ENCODE data around the gene SIRPB2.

Gene SIRPB2

DNA sequence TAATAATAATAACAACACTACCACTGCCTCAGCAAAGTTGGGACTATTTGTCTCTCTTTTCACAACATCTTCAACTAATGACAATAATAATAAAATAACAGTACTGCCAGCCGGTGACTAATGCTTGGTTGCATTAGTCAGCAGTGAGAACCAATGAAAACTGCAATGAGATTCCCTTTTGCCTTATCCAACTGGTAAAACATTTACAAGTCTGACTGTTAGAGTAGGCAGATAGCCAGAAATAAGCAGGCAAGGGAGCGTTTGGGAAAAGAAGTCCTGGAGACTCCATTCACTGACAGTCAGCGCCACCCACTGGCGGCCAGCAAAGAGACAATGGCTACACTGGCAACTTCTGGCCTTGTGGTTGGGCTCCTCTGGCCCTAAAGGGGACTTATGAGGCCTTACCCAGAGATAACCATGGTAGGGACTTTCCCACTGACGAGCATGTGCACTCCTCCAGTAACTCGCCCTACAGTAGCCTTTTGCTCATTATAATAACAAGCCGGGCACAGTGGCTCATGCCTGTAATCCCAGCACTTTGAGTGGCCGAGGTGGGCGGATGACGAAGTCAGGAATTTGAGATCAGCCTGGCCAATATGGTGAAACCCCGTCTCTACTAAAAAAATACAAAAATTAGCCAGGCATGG is 21.2 kb downstream of the SIRPB2 start:
- peak; percentile 88 for DNase-seq

DNA sequence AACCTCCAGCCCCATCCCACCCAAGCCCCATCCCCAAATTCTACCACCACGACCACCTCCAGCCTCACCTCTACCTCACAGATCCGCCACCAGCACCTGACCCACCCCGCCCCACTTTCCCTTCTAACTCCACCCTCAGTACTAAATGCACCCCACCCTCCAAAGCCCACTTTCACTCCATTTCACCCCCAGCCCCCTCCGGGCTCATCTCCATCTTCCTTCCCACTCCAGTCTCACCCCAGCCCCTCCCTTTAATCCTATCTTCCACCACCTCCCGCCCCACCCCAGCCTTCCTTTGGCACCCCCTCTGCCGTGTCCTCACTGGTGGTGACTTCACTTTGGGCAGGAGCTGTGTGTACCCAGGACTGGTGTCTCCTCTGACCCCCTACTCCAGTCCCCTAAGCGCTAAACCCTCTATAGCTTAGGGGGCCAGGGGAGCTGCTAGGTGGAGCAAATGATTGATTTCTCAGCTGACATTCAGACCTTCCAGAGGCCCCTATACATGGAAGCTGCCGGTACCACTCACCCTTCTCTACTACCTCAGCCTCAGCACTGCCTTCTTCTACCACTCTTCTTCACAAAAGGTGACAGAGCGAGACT is 21.8 kb downstream of the SIRPB2 start:
- DNase-seq: no peak

DNA sequence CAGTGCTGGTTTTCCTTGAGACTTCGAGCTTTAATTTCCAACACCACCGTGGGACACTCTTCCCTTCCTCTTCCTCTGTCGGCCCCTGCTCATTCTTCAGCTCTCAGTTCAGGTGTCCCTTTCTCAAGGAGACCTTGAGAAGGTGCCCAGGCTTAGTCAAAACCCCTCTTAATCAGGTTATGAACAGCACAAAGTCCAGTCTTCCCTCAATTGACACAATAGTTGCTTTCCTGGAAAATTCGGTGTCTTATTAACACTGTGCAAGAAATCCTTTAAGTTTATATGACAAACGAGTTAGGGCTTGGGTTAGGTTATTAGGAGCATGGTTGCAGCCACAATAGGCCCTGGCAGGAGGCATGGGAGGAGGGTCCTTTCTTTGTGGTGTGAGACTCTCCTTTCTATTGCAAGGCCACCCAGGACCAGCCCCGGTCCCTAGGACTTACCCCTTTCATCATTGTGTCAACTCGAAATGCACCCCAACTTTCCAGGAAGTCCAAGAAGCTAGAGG is 23.0 kb downstream of the SIRPB2 start:
- DNase-seq: no peak

DNA sequence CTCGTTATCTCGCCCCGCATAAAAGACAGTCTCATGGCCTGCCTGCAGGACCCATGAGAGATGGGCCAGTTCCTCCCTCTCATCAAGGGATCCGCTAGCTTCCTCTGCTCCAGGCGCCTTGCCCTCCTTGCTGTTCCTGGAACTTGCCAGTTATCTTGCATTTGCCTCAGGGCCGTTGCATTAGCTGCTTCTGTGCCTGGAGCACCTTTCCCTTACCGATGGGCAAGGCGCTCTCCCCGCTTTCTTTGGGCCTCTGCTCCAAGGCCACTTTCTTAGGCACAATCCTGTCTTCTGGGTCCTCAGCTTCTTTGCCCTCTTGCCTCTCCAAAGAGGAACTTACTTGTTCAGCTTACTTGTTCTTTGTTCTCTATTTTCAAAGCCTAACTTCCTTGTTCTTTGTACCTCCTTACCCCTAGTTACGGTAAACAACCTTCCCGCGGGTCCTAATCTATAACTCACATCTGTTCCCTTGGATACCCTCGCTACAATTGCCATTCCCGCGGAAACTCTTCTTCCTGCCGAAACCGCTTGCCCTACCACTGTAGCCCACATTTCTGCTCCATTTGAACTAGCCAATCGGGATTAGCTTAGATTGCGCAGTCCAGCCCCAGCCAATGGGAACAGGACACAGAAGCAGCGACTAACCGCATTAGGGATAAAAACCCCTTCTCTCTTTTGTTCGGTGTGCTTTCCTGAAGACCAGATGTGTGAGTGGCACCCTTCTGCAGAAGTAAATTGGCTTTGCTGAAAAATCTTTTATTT is 23.7 kb downstream of the SIRPB2 start:
- no peak for DNase-seq

DNA sequence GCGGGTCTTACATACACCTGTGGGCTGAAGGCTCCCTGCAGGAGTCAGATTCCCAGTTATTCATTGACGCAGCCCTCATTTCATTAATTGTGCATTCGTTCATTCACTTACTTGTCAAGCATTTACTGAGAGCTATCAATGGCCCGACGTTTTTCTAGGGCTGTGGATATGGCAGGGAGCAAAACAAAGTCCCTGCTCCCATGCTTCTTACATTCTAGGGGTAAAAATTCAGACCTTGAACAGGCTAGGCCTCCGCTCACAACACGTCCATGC is 24.2 kb downstream of the SIRPB2 start:
- DNase-seq: no peak

DNA sequence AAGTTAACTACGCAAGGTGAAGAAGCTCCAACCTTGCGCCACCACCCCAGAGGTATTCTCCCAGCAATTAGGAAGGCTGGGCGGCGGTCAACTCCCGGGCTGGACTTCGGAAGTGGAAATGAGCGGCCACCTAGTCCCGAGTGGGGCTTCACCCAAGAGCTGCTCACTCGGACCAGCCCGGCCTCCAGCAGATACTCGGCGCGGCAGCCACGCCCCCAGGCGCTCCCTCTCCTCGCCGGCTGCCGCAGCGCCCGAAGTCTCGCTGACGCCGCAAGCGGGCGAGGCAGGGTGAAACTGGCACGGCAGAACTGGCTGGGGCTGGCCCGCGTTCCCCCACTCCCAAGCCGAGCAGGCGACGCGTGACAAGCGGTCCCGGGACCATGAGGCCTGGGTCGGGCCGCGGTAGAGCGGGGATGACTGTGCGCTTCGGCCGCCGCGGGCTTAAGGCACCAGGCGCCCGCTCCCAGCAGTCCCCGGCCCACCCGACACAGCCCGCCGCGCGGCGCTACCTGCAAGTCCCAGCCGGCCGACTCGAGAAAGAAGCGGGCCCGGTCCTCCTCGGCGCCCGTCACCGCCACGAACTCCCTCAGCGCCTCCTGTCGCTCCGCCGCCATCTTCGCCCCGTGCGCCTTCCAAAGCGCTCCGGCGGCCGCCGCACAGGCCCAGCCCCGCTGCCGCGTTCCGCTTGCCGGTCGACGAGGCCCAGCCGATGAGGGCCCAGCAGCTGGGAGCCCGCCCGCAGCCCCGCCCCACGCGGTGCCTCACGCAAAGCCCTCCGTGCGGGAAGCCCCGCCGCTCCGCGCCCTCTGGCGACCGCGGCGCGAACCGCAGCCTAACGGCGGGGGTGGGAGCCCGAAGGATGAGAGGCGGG is 24.8 kb downstream of the SIRPB2 start, which contains the start of gene NSFL1C:
TSS of gene NSFL1C (minus strand) at position 639 of the 871 bp plus-strand sequence. CDS start at position 614, 25 bp downstream.
- DNase-seq: peak; percentile 98

DNA sequence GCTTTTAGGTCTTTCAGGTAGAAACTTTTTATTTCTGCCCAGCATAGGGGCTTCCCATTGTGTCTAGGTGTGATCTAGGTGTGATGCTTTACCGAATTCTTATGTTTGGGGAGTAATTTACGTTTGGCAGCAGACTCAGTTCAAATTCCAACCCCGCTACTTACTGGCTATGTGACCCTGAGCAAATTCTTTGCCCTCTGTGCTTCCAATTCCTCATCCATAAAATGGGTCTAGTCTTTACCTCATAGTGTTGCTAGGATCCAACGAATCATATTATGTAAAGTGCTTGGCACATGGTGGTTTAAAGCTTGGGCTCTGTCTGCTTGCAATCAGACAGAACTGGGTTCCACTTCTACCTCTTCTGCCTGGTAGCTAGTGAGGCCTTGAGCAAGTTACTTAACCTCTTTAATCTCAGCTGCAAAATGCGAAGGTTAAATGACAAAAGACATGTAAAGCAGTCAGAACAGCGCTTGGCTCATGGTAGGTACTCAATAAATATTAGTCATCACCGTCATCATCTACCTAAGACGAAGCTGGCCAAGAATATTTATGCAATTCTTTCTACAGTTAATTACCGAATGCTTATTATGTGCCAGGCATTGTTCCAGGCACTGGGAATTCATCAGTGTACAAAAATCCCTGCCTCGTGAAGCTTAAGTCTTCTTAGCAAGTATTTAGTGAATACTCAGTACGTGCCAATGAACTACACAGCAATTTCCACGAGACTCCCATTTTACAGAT is 25.6 kb downstream of the SIRPB2 start:
- no peak for DNase-seq

DNA sequence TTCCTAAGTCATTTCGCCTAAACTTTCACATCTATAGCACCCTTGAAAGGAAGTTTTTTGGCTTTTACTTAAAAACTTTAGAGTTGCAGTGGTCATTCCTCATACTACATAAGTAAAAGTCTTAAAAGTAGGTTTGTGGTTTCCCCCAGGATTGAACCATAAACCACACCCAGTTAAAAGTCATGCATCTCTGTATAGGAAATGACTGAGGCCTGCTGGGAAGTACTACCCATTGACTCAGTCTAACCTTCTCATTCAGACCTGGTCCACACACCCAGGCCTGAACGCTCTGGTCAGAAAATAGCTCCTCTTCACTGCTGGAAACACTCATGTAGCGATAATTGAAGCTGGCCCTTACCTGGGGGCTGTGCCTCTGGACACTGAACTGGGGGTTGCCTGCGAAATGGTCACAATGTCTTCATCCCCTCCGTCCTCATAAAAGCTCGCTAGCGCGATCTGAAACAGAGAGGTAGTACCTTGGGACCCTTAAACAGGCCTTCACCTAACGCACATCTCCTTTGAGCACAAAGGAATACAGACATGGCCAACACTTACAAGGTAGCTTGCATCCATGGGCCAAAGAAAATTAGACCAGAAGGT is 27.1 kb downstream of the SIRPB2 start:
- DNase-seq: no peak

DNA sequence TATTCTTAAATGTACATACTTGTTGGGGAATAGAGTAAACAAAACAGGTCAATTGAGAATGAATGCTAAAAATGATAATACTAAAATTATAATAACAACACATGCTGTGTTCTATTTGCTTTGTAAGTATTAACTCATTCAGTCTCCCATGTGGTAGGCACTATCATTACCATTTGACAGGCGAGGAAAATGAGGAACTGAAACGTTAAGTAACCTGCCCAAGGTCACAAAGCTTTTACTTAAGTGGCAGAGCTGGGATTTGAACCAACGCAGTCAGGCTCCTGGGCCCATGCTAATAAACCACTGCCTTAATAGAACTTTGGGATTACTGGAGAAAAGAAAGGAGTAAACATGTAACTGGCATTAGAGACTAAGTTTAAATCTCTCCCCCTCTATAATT is 28.4 kb downstream of the SIRPB2 start:
- DNase-seq: no peak

DNA sequence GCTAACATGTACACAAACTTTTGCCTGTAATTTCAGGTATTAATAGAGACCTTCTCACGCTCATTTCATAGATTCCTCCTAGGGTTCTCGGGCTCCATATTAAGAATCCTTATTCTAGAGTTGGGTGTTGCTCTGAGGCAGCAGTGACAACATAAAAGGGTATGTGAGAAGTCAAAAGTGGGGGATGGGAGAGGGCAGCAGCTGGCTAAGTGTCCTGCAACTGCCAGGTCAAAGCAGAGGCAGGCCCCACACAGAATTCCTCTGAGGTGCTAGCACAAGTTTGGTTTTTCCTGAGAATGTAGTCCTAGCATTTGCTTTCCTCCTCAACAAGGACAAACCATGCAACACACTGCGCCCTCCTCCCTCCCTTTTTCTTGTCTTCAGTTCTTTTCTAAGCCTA is 29.2 kb downstream of the SIRPB2 start:
- no peak for DNase-seq

DNA sequence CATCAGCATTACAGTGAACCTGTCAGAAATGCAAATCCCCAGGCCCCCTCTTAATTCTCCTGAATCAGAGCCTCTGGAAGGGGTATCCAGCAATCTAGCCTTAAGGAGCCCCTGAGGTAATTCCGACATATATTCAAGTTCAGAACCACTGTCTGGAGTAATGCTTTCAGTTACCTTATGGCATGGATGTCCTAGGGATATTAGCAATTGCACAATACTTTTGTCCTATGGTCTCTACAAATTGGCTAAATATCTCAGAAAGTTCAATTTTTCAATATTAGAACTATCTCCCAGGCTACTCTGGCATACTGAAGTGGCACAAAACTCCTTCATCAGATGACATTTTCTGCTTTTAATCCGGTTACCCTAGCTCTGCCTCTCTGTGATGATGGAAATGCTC is 30.9 kb downstream of the SIRPB2 start:
- no peak for DNase-seq

DNA sequence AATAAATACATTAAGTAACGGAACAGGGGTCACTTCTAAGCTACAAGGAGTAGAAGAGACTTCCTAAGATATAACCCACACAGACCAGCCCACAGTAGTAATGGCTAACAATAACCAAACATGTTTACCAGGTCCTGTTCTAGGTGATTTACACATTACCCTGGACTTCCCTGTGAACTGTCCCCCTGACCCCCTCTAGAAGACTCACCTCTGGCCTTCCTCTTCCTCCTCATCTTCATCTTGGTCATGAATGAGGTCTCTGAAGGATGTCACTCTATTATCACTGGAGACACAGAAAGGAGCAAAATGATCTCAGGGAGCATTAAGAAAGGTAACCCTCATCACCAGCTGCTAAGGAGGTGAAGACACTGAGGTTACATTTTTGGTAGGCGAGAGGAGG is 33.2 kb downstream of the SIRPB2 start:
- no peak for DNase-seq

DNA sequence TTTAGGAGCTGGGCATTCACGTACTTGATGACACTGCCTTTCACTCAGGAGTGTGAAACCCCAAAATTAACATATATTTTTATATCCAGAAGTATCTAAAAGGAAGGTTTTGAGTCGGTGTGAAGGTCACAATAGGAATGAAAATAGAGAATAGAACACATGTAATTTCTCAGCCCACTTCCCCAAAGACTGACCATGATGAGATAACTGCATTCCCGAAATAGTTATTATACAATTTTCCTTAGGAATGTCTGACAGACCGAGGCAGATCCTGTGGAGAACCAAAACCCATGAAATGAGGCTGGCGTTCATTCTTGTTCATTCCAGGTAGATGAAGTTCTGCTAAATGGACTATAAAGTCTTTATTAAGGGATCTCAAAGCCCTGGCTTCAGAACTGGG is 34.9 kb downstream of the SIRPB2 start:
- no peak for DNase-seq

DNA sequence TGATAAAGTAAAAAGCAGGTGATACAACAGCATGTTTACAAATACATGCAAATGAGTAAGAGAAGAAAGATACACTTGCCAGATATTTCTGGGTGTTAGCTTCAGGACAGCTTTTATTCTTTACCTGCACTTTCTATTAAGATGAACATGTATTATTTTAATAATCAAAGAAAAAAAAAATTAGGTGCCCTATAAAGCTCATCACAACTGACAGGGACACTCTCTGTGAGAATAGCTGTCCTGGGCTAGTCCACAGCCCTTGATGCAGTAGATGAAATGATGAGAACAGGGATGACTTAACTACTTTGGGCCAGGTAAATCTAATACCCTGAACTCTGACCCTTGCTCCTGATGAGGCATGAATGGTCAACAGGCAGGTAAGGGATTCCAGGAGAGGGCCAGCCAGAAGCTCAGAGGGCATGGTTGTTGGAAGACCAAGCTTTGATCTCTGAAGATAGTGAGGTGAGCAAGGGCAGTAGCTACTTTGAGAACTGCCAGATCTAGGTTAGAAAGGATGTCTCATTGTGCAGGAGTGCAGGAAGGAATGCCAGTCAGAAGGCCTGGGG is 40.2 kb downstream of the SIRPB2 start:
- DNase-seq: no peak

DNA sequence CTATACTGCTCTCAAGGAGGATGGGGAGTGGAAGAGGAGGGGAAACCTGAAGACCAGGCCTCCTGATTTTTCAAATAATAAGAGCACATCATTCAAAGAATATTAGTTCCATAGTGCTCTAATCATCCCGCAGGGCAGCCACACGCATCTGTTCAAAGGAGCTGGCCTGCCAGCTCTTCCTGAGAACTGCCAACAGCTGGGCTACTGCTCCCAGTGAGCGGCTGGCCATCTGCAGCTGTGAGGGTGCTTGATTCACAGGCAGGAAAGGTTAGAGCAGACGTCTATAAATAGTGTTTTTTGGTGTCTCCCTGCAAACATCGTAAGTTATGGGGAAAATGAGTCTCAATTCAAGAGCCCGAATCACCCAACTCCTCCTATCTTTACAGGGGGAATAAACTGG is 41.9 kb downstream of the SIRPB2 start:
- DNase-seq: no peak

DNA sequence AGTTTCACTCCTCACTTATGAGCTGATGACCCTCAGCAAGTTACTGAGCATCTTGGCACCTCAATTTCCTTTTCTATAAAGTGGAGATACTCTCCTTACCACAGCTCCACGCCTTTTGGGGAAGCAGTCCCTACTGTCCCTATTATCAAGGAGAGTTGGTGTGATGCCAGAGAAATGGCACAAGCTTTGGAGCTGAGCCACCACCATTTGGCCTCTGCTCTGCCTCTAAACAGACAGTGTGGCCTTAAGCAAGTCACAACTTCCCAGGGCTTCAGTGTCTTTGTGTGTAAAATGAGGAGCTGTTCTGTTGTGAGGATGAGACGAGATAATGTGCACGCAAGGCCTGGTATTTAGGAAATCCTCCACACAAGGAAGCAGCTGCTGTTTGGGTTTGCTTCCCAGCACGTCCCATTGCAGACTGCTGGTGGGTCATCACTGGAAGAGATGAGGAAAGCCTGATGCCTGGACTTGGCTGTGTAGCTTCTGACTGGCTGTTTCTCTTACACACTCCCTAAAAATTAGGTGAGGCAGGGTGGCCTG is 43.1 kb downstream of the SIRPB2 start:
- no peak for DNase-seq

DNA sequence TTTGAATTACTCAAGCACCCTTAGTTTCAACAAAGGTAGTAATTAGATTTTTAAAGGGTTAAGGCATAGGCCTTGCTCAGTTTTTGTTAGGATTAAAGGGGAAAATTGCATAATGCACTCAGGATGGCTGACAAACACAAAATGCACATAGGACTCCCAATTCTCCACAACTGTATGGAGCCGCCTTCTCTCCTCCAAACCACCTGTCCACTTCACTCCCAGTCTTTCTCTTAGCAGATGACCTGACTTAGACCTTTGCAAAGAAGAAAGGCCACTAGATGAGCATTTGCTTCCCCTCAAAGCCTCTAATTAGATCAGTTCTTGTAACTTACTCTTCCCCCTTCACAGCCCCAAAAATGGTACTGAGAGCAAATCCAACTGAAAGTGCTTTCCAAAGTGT is 44.7 kb downstream of the SIRPB2 start:
- DNase-seq: no peak

DNA sequence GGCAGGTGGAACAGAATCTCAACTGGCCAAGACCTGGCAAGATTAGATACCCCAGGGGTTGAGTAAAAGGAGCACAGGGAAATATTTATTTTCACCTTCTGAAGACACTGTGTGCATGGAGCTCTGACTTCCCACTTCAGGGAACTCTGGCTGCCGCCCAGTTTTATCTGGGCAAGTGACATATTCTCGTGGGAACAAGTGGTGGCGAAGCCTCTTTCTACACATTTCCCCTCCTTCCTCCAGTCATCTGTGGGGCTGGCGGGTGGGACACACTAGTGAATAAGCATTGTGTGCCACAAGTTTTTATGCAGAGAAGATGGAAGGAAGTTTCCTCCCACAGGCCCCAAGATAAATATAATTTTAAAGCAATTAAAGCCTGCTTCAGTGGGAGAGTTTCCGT is 48.1 kb downstream of the SIRPB2 start:
- DNase-seq: no peak

DNA sequence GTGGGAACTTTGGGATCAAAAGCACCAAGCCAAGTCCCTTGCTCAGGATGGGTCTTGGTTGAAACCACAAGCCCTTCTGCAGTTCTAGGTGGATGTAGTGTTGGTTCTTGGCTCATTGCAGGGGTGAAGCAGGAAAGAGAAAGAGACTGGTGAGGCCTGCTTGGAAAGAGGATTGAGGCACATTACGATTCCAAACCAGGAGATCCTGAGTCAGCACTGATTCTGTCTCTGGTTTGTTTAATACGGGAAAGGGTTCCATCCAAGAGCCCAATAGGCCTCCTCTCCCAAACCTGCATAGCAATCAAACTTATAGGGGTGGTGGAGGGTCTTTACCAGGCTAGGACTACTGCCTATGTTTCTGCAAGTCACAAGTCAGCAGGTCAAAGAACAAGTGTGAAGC is 48.9 kb downstream of the SIRPB2 start:
- no peak for DNase-seq

DNA sequence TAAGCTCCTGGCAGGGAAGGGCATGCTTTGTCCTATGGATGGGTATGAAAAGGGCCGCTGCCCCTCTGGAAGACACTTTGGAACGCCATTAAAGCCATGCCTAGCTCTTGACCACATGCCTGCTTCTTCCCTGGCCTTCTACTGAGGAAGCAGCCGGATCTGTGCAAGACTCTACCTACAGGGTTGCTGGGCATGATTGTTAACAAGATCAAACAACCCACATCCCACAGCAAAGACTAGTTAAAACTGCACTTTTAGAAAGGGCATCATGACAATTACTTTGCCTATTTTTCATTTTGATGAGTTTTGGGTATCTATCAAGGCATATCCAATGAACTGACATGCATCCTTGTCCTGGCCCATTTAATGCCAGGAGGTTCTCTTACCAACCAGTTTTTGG is 50.1 kb downstream of the SIRPB2 start:
- DNase-seq: no peak

DNA sequence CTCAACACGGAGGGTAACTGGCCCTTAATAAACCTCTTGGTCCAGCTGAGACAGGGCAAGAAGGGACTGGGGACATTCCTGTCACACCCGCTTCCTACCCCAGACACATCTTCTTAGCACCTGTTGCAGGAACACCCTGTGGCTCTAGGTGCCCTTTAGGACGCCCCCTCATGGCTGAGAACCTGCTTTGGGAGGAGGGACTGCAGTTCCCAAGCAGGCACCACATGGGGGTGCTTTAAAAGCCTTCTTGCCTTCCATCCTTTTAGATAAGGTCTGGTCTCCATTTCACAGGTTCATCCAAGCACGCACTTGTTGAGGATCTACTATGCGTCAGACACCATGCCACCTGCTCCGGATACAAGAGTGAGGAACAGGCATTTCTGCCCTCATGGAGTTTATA is 51.2 kb downstream of the SIRPB2 start:
- DNase-seq: no peak

DNA sequence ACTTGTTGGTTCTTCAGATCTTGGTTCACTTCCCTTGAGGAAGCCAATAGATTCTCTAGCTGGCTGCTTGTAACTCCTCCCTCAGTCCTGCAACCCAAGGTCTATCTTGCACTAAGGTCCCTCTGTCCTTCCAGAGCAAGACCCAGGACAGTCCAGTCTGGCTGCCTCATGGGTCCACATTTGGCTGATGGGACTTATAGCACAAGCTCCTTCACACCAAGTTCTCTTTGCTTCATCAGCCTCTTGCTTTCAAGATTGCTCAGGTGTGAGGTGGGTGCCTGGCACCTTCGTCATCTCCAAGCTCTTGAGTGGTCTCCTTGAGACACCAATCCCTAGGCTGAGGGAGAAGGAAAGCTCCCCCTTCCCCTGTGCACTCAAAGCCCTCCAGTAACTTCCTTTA is 52.9 kb downstream of the SIRPB2 start:
- DNase-seq: no peak
